Measurements from ENCODE around the gene CDC42EP5.
A peak's percentile ranks its signal among the peaks of the same experiment; 100 is the strongest.
"Not testable (repeated sequence)": the region's sequence is repeated elsewhere in the genome, so short reads cannot be mapped to it uniquely, and the experiment has no call there.

The CDC42EP5 gene, protein sequence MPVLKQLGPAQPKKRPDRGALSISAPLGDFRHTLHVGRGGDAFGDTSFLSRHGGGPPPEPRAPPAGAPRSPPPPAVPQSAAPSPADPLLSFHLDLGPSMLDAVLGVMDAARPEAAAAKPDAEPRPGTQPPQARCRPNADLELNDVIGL

GRCh38 chr19:54473071-54473891, at the start of gene CDC42EP5:
CDC42EP5 (minus strand) TSS chr19:54473296; CDS start chr19:54465547, 7,749 bp downstream.
- peak; percentile 97 for DNase-seq (ENCODE audit: low spot score)

DNA sequence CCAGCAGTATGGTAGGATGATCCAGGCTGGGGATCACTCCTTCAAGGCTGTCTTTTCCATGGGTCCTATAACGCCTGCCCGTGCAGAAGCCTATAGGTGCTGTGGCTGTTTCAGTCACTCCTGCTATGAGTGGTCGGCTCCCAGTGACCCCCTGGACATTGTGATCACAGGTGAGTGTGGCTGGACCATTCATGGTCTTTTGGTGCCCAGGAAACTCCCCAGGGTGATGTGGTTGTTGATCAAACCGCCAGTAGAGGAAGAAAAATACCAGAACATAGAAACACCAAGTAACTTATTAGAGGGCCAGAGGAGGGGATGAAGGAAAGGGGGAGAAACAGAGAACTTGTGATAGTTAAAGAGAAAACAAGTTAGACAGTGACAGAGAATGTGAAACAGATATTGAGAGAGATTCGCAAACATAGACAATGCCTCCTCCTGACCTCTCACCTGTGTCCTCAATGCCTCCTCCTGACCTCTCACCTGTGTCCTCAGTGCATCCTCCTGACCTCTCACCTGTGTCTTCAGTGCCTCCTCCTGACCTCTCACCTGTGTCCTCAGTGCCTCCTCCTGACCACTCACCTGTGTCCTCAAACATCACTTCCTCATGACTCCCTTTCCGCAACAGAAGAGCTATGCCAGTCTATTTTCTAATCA, 48.9 kb upstream of the CDC42EP5 start:
- no peak for DNase-seq (ENCODE audit: low spot score)

GRCh38 chr19:54521022-54521859, 48.1 kb upstream of the CDC42EP5 start:
- DNase-seq (ENCODE audit: low spot score) = no peak

DNA sequence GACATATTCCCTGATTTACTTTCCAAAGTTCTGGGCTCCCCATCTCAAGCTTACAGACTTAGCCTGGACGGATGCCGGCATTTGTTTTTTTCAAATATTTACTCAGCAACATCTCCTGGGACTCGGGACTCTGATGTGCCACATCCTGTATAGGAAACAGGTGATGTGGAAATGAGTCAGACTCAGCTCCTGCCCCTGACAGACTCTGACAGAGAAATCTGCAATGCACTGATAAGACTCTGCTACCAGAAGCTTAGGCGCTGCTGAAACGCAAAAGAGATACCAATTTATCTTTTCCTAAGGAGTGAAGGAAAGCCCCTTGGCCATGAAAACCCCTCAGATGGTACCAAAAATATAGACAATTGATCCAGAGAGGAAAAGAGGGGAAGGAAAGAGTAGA, 45.7 kb upstream of the CDC42EP5 start:
- DNase-seq (ENCODE audit: low spot score) = no peak

DNA sequence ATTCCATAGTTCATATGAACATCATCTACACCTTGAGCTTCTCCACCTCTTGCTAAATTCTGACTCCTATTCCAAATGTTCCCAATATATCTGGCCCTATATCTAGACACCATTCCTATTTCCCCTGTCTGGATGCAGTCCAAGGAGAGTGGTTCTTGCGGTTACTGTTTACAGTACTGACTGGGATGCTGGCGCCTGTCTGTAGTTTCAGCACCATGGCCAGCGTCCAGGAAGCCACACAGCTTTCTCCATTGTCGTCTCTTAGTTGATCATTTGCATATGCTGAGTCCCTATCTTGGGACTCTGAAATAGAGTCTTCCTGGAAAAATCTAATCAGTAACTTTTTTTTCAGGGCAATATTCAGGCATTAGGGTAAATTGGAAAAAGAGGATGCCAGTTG, 44.4 kb upstream of the CDC42EP5 start:
- peak; percentile 30 for DNase-seq (ENCODE audit: low spot score)

DNA sequence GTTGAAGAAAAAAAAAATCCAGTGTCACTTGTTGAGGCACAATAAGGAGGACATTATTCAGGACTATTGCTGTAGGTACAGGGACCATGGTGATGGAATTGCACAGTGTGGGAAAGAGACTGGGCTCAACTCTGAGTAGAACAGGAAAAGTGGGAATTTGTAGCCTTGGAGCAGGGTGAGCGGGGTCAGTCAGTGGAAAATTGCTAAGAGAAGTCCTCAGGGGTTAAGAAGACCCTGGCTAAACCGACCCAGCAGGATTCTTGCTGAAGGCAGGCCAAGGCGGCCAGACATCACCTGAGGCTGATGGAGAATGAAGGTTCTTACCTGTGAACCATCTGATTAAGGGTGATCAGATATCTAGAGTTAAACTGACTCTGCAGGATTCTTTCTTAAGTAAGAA, 42.1 kb upstream of the CDC42EP5 start:
- DNase-seq (ENCODE audit: low spot score) = no peak

- DNase-seq (ENCODE audit: low spot score) = not testable (repeated sequence)
These were observed 36.3 kb upstream of the CDC42EP5 start for GRCh38 chr19:54509200-54509940.

DNA sequence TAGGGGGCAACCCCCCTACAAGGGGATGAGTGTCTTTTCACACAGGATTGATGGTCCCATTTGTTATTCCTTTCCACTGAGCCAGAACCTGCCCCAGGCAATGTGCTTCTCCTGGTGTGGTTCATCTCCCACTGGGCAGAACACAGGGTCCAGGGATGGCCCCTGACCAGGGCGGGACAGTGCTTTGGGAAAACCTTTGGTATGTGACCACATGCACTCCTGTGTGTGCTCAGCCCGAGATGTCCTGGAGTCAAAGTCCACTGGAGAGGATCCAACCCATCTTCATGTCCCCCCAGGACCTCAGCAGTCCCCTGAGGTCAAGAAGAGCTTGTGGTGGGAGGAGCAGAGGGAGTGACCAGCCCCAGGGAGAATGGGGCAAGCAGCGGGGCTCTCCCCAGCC, 35.4 kb upstream of the CDC42EP5 start:
- DNase-seq (ENCODE audit: low spot score) = not testable (repeated sequence)

- DNase-seq (ENCODE audit: low spot score) = no peak
These were observed 34.7 kb upstream of the CDC42EP5 start for GRCh38 chr19:54507824-54508223.

- DNase-seq (ENCODE audit: low spot score) = not testable (repeated sequence)
These were observed 34.1 kb upstream of the CDC42EP5 start for GRCh38 chr19:54507038-54507717.

DNA sequence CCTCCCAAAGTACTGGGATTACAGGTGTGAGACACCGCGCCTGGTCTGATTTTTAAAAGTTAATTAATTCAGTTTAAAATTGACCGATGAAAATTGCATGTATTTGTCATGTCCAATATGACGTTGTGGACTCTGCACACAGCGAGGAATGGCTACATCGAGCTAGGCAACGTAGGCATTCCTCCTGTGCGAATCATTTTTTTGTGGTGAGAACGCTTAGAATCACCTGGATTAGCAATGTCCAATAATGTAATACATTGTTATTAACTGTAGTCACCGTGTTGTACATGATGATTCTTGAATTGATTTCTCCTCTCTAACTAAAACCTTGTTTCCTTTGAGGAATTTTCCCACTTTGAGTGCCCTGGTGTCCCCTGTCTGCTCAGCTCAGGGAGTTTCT, 33.0 kb upstream of the CDC42EP5 start:
- DNase-seq (ENCODE audit: low spot score) = no peak

GRCh38 chr19:54505542-54505941, 32.4 kb upstream of the CDC42EP5 start:
- DNase-seq (ENCODE audit: low spot score) = not testable (repeated sequence)

- DNase-seq (ENCODE audit: low spot score) = no peak
These were observed 29.5 kb upstream of the CDC42EP5 start, which contains the start of gene LAIR2 for GRCh38 chr19:54502518-54503048. LAIR2 (plus strand) TSS chr19:54502831; CDS start chr19:54502919, 88 bp downstream.

DNA sequence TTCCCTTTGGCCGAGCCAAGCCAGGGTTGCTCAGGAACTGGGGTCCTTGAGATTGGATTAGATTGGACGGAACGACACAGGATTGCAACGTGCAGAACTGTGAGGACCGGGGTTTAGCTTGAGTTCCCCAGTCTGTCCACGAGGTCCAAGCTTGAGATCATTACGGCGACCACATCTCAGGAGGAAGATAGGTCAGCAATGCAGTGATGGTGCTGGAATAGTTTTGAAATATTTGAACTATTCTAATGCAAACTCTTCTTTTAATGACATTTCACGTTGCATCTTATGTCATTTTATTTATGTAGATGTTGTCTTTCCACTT, 25.3 kb upstream of the CDC42EP5 start:
- not testable (repeated sequence) for DNase-seq (ENCODE audit: low spot score)

DNA sequence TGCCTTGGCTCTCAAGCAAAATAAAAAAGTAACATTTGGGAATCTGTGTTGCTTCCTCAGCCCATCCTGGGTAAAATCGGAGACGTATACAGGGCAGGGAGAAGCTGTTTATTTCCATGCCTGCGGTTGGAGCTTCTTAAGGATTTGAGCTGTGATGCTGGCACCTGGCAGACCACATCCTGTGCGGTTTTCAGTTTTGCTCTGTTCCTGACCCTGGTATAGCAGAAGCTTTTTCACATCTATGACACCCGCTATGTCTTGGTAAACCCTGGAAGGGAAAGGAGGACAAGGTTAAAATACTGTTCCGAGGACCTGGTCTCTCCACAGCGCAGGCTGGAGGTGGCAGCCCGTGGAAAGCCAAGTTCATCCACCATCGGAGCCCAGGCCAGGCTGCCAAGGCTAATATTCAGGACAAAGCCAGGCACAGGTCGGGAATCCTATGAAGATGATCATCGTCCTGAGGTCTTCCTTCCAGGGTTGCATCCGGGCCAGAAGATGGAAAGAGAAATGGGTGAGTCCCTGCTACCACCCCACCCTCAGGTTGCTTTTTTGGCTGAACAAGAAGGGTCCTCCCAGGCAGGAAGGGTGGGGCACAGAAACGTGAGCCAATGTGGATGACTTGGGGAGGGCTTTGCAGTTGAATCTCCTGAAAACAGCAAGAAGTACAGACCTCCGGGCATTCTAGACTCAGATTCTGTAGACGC, 24.8 kb upstream of the CDC42EP5 start:
- not testable (repeated sequence) for DNase-seq (ENCODE audit: low spot score)

DNA sequence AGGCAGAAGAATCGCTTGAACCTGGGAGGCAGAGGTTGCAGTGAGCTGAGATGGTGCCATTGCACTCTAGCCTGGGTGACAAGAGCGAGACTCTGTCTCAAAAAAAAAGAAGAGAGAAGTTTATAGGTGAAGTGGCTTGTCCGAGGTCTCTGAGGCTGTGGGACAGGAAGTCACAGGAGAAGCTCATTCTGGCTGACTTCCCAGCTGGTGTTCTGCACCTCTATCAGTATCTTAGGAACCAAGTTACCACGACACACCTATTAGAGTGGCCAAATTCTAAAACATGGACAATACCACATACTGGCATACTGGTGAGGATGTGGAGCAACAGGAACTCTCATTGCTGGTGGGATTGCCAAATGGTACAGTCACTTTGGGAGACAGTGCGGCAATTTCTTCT, 22.2 kb upstream of the CDC42EP5 start:
- DNase-seq (ENCODE audit: low spot score) = not testable (repeated sequence)

GRCh38 chr19:54493967-54494585, 21.0 kb upstream of the CDC42EP5 start:
- DNase-seq (ENCODE audit: low spot score) = no peak

- DNase-seq (ENCODE audit: low spot score) = not testable (repeated sequence)
These were observed 20.0 kb upstream of the CDC42EP5 start for GRCh38 chr19:54493056-54493455.

DNA sequence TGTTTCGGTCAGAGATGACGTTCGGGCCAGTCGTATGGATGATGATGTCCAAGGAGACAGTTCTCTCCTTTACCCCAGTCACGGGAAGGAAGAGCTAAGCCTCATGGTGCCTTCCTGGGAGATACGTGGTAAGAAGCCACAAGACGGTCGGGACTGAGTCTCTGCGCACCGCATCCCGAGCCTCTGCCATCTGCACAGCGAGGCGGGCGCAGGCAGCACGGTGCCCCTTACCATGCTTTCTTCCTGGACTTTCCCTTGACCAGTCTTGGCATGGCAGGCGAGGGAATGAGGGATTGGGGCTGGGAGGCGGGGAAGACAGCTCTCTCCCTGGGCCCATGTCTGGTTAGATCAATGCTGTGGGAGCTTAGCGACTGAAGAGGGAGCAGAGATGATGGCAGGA, 19.5 kb upstream of the CDC42EP5 start:
- DNase-seq (ENCODE audit: low spot score) = no peak

DNA sequence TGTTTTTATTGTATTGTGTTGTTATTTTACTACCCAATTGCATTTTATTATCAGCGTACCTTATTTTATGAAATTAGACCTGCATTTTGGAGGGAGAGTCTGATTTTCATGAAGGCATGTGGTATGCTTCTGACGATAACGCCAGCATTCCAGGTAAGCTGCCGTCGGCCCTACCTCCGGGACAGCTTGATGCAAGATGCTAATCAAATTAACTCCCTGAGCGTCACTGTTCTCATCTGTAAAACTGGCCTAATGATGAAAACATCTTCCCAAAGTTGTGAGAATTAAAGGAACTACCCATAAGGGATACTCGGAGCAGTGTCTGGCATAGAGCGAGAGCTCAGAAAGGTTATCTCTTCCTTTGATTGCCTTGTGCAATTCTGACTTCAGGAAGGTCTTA, 16.7 kb upstream of the CDC42EP5 start:
- no peak for DNase-seq (ENCODE audit: low spot score)

Measured in GM03348 (cell line).